Astrocyte (in vitro differentiated cells and primary cell): ENCODE data around the gene TGM3.

ENCODE experiments used
- EZH2 ChIP-seq: IDR thresholded peaks from 2 replicates; pipeline ENCODE4 v1.6.1; 2012; ENCODE audit warnings: mild to moderate bottlenecking, low read length, inconsistent platforms; ENCODE audit not compliant: insufficient read depth
- TF ChIP-seq, protein P1 (sequence below): IDR thresholded peaks from 2 replicates; pipeline ENCODE4 v1.5.1; 2011; ENCODE audit warnings: low read depth, mild to moderate bottlenecking, inconsistent platforms, low read length, moderate library complexity; ENCODE audit not compliant: insufficient read depth

- TF ChIP-seq, protein P1, sequence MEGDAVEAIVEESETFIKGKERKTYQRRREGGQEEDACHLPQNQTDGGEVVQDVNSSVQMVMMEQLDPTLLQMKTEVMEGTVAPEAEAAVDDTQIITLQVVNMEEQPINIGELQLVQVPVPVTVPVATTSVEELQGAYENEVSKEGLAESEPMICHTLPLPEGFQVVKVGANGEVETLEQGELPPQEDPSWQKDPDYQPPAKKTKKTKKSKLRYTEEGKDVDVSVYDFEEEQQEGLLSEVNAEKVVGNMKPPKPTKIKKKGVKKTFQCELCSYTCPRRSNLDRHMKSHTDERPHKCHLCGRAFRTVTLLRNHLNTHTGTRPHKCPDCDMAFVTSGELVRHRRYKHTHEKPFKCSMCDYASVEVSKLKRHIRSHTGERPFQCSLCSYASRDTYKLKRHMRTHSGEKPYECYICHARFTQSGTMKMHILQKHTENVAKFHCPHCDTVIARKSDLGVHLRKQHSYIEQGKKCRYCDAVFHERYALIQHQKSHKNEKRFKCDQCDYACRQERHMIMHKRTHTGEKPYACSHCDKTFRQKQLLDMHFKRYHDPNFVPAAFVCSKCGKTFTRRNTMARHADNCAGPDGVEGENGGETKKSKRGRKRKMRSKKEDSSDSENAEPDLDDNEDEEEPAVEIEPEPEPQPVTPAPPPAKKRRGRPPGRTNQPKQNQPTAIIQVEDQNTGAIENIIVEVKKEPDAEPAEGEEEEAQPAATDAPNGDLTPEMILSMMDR, result no peak
- TF ChIP-seq EZH2, result no peak
Observed at GRCh38 chr20:2374346-2375125, 78.7 kb downstream of the TGM3 start.
